Activated T-cell treated with anti-CD3 and anti-CD28 coated beads, Interleukin-2, amount 50 U/mL, for 48 hours (primary cell): Measurements from ENCODE around the gene CA5A.
"Not testable (repeated sequence)": the region's sequence is repeated elsewhere in the genome, so short reads cannot be mapped to it uniquely, and the experiment has no call there.

Experiments used
- DNase-seq, 2 experiments: peaks; one replicate each; pipeline ENCODE4 v3.0.0-alpha.2; 2020

CA5A gene

GRCh38 chr16:87946596-87947347, 10.4 kb upstream of the CA5A start:
- no peak for DNase-seq

- DNase-seq: no peak
Measured at GRCh38 chr16:87945351-87946042, 9.2 kb upstream of the CA5A start.

- no peak for DNase-seq
Measured at GRCh38 chr16:87942680-87943079, 6.4 kb upstream of the CA5A start.

GRCh38 chr16:87939562-87940423, 3.5 kb upstream of the CA5A start:
- no peak for DNase-seq

GRCh38 chr16:87938412-87938949, 2.2 kb upstream of the CA5A start:
- no peak for DNase-seq

GRCh38 chr16:87937231-87937542, 858 bp upstream of the CA5A start:
- DNase-seq: not testable (repeated sequence)

- DNase-seq: not testable (repeated sequence)
Measured at GRCh38 chr16:87936016-87936374, 334 bp downstream of the CA5A start.

GRCh38 chr16:87934752-87935425, 1.4 kb downstream of the CA5A start:
- DNase-seq: not testable (repeated sequence)

- no peak for DNase-seq
Measured at GRCh38 chr16:87933140-87933495, 3.2 kb downstream of the CA5A start.

- not testable (repeated sequence) for DNase-seq
Measured at GRCh38 chr16:87932475-87933139, 3.7 kb downstream of the CA5A start.

GRCh38 chr16:87931504-87931903, 4.8 kb downstream of the CA5A start:
- peak; percentile 43 to 45 for DNase-seq

GRCh38 chr16:87930456-87930855, 5.9 kb downstream of the CA5A start:
- DNase-seq: no peak

- DNase-seq: no peak
Measured at GRCh38 chr16:87929986-87930385, 6.3 kb downstream of the CA5A start.

GRCh38 chr16:87927195-87927562, 9.2 kb downstream of the CA5A start:
- DNase-seq: no peak

- DNase-seq: peak; percentile 50 to 53
Measured at GRCh38 chr16:87926246-87927194, 9.8 kb downstream of the CA5A start.

- no peak for DNase-seq
Measured at GRCh38 chr16:87924811-87925670, 11.3 kb downstream of the CA5A start.

- no peak for DNase-seq
Measured at GRCh38 chr16:87924041-87924810, 12.1 kb downstream of the CA5A start.

- no peak for DNase-seq
Measured at GRCh38 chr16:87922250-87922871, 14.0 kb downstream of the CA5A start.

GRCh38 chr16:87921236-87921773, 15.0 kb downstream of the CA5A start:
- no peak for DNase-seq
